Measurements from ENCODE around the gene CSF3R. TPM values are rescaled to one million over a fixed set of nuclear protein-coding genes. Genes with fewer than 3 reads are reported as not detected.
"Not testable (repeated sequence)": the region's sequence is repeated elsewhere in the genome, so short reads cannot be mapped to it uniquely, and the experiment has no call there.

The CSF3R gene
- total RNA-seq, 4 donors from 2014 or later = 5.9 to 32.5 (median 7.4) TPM

- Histone ChIP-seq H3K36me3 (no peaks in the 10 kb centered on the region), H3K27me3 (peaks cover 0 to 47% (median 0%) of the 10 kb centered on the region in 4 donors), H3K27ac (replicated peaks in 1 of 4) (no peak overlapping the region), H3K4me1 (no peaks in the 10 kb centered on the region), H3K4me3 (no peak overlapping the region), H3K9me3 (no peaks in the 10 kb centered on the region)
- 65% methylated on average over 12 of the region's 12 CpGs for WGBS
- intact Hi-C loops (cut with DNase I) = no loop called here
- TF ChIP-seq EP300 (IDR thresholded peaks at IDR 0.05) = no peak
- TF ChIP-seq POLR2AphosphoS5 (IDR thresholded peaks at IDR 0.05) = no peak
- no peak for TF ChIP-seq POLR2A (IDR thresholded peaks at IDR 0.05; ENCODE audit: low read depth)
- no peak for TF ChIP-seq CTCF (IDR thresholded peaks at IDR 0.05)
- DNase-seq (ENCODE audit: extremely low spot score) = no peak
Measured at GRCh38 chr1:36513676-36514473, 31.2 kb upstream of the CSF3R start.

- H3K4me1 ChIP-seq = no peaks in the 10 kb centered on the region
- 70% methylated on average over 1 of the region's 1 CpG for WGBS
- no peak overlapping the region for H3K4me3 ChIP-seq
- H3K27me3 ChIP-seq = peaks cover 0 to 55% (median 0%) of the 10 kb centered on the region in 4 donors
- DNase-seq (ENCODE audit: extremely low spot score) = no peak
- no peak overlapping the region for H3K27ac ChIP-seq (replicated peaks in 1 of 4)
- TF ChIP-seq POLR2A (IDR thresholded peaks at IDR 0.05; ENCODE audit: low read depth) (no peak), POLR2AphosphoS5 (IDR thresholded peaks at IDR 0.05) (no peak), EP300 (IDR thresholded peaks at IDR 0.05) (no peak), CTCF (IDR thresholded peaks at IDR 0.05) (no peak)
- no peaks in the 10 kb centered on the region for H3K9me3 ChIP-seq
- no peaks in the 10 kb centered on the region for H3K36me3 ChIP-seq
- intact Hi-C loops (cut with DNase I) = no loop called here
Measured at GRCh38 chr1:36512842-36513241, 30.1 kb upstream of the CSF3R start.

GRCh38 chr1:36511804-36512798, 29.4 kb upstream of the CSF3R start:
- no peak for DNase-seq (ENCODE audit: extremely low spot score)
- no peaks in the 10 kb centered on the region for H3K4me1 ChIP-seq
- TF ChIP-seq POLR2A (IDR thresholded peaks at IDR 0.05; ENCODE audit: low read depth) (no peak), EP300 (IDR thresholded peaks at IDR 0.05) (no peak), CTCF (IDR thresholded peaks at IDR 0.05) (no peak), POLR2AphosphoS5 (IDR thresholded peaks at IDR 0.05) (no peak)
- no peak overlapping the region for H3K4me3 ChIP-seq
- H3K9me3 ChIP-seq = no peaks in the 10 kb centered on the region
- WGBS = 83% methylated on average over 11 of the region's 15 CpGs
- H3K27ac ChIP-seq (replicated peaks in 1 of 4) = no peak overlapping the region
- intact Hi-C loops (cut with DNase I) = no loop called here
- H3K36me3 ChIP-seq = no peaks in the 10 kb centered on the region
- peaks cover 0 to 62% (median 2%) of the 10 kb centered on the region in 4 donors for H3K27me3 ChIP-seq

GRCh38 chr1:36511220-36511619, 28.5 kb upstream of the CSF3R start:
- H3K27ac ChIP-seq (replicated peaks in 1 of 4); intact Hi-C loops (cut with DNase I); H3K36me3 ChIP-seq; H3K4me3 ChIP-seq; H3K4me1 ChIP-seq; H3K9me3 ChIP-seq; DNase-seq (ENCODE audit: extremely low spot score): not testable (repeated sequence)
- peaks cover 0 to 62% (median 2%) of the 10 kb centered on the region in 4 donors for H3K27me3 ChIP-seq
- 75% methylated on average over 2 of the region's 2 CpGs for WGBS

- H3K4me1 ChIP-seq = no peaks in the 10 kb centered on the region
- intact Hi-C loops (cut with DNase I) = no loop called here
- H3K27me3 ChIP-seq = peaks cover 0 to 62% (median 2%) of the 10 kb centered on the region in 4 donors
Measured at GRCh38 chr1:36510418-36510817, 27.7 kb upstream of the CSF3R start.

More at GRCh38 chr1:36510418-36510817, 27.7 kb upstream of the CSF3R start:
- Histone ChIP-seq H3K9me3 (no peaks in the 10 kb centered on the region), H3K27ac (replicated peaks in 1 of 4) (no peak overlapping the region), H3K36me3 (no peaks in the 10 kb centered on the region), H3K4me3 (no peak overlapping the region)
- 88% methylated on average over 7 of the region's 7 CpGs for WGBS
- DNase-seq (ENCODE audit: extremely low spot score) = no peak
- no peak for TF ChIP-seq POLR2AphosphoS5 (IDR thresholded peaks at IDR 0.05)
- no peak for TF ChIP-seq EP300 (IDR thresholded peaks at IDR 0.05)
- TF ChIP-seq POLR2A (IDR thresholded peaks at IDR 0.05; ENCODE audit: low read depth) = no peak
- no peak for TF ChIP-seq CTCF (IDR thresholded peaks at IDR 0.05)
